Kidney (tissue), 14 donors: ENCODE data around the gene AKT3. TPM values are rescaled to one million over a fixed set of nuclear protein-coding genes. Genes with fewer than 3 reads are reported as not detected.

ENCODE experiments used
- DNase-seq, 5 donors: peaks; one replicate each; pipeline ENCODE4 v3.0.0-alpha.2; 2013 to 2020
- FAIRE-seq: peaks from 2 replicates; lab custom pipeline; 2012; peaks lifted over from hg19 to GRCh38; lab: Jason Lieb, UNC
- H3K27ac ChIP-seq, 2 donors: one replicate each; pipeline ENCODE4 v1.7.0; 2013; ENCODE audit warnings: low read depth in 2 of 2, low read length in 2 of 2, inconsistent platforms in 1 of 2
- H3K27me3 ChIP-seq: one replicate; pipeline ENCODE4 v1.7.1; 2013; ENCODE audit warnings: low read length, inconsistent platforms; ENCODE audit not compliant: control insufficient read depth, insufficient read depth
- H3K36me3 ChIP-seq, 3 donors: one replicate each; pipeline versions ENCODE4 v1.7.0 to v1.7.1; 2013; ENCODE audit warnings: low read length in 3 of 3, control low read depth in 1 of 3, inconsistent platforms in 1 of 3; ENCODE audit not compliant: insufficient read depth in 3 of 3, control insufficient read depth in 2 of 3
- H3K4me1 ChIP-seq, 3 donors: one replicate each; pipeline versions ENCODE4 v1.7.0 to v1.7.1; 2013; ENCODE audit warnings: low read length in 3 of 3, inconsistent platforms in 1 of 3, low read depth in 1 of 3; ENCODE audit not compliant: control insufficient read depth in 2 of 3, insufficient read depth in 2 of 3
- H3K4me3 ChIP-seq, 3 donors: one replicate each; pipeline versions ENCODE4 v1.7.0 to v1.8.1; 2013; ENCODE audit warnings: low read length in 3 of 3, control low read depth in 1 of 3, inconsistent platforms in 1 of 3
- H3K9ac ChIP-seq, 3 donors: one replicate each; pipeline versions ENCODE4 v1.7.0 to v1.7.1; 2013; ENCODE audit warnings: low read length in 3 of 3, control low read depth in 1 of 3, inconsistent platforms in 1 of 3
- H3K9me3 ChIP-seq, 3 donors: one replicate each; pipeline versions ENCODE4 v1.7.0 to v1.7.1; 2013; ENCODE audit warnings: low read length in 3 of 3, control low read depth in 1 of 3, inconsistent platforms in 1 of 3; ENCODE audit not compliant: control insufficient read depth in 2 of 3, insufficient read depth in 1 of 3
- intact Hi-C: fragments of 100-400 bp; cut with DNase I; formaldehyde crosslinking; loops from one replicate; pipeline ENCODE4 v1.11.1; 2022
- polyA plus RNA-seq: library from polyadenylated mRNA; stranded (reverse); fragments of 350-450 nt; fragmentation: Illumina TruSeq; extraction: RNeasy Lipid Tissue Mini Kit (QIAGEN cat#74804); gene quantifications from one replicate; pipeline ENCODE4 v1.2.3, GENCODE V29; 2014; ENCODE audit warnings: low read depth, low replicate concordance; ENCODE audit not compliant: insufficient read depth
- total RNA-seq: library from RNA; stranded (reverse); fragmentation: NEBNext Ultra II Directional; extraction: Animal tissue kit (Norgen Biotek cat#: 25700); gene quantifications from one replicate; pipeline ENCODE4 v1.2.1, GENCODE V29; 2021
- TF ChIP-seq, protein P1 (sequence below): IDR thresholded peaks from 3 replicates; pipeline ENCODE4 v1.5.1; 2012; ENCODE audit warnings: mild to moderate bottlenecking, moderate library complexity, borderline replicate concordance; ENCODE audit not compliant: insufficient read depth; ENCODE audit errors: extremely low read depth
- donor health status: control.
- donor health status: control.
- donor health status: control.
- donor health status: control.
- donor health status: control.
- donor health status: DM: yes; HTN: yes; CAD: no.
- donor health status: Normal renal cell carcinoma (clear cell type).

AKT3 gene
- total and polyA plus RNA-seq, 2 donors from 2014 or later, result 9.5 to 81.6 TPM

DNA sequence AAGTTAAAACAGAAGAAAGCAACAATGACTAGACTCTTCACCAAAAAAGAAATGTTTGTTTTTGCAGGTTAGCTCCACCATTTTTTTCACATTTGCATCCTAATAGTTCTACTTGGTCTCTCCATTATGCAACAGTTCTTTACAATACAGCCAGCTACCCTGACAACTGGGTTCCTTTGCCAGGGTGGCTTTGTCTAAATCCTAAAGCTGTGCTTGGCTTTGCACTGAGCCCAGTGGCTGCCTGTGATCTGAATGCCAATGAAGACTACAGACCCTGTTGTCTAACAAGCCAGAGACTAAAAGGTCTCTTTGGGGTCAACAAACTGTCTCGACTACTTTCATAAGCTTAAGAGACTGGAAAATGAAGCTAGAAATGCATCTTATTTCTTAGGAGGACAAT is 112.0 kb downstream of the AKT3 start:
- FAIRE-seq (no peak), DNase-seq (no peak)
- Histone ChIP-seq H3K36me3 (no peaks in the 10 kb centered on the region), H3K9ac (no peak overlapping the region), H3K9me3 (no peaks in the 10 kb centered on the region), H3K4me1 (peaks cover 0 to 6% (median 6%) of the 10 kb centered on the region in 3 donors), H3K4me3 (no peak overlapping the region), H3K27me3 (no peaks in the 10 kb centered on the region), H3K27ac (no peak overlapping the region)
- TF ChIP-seq, protein P1, sequence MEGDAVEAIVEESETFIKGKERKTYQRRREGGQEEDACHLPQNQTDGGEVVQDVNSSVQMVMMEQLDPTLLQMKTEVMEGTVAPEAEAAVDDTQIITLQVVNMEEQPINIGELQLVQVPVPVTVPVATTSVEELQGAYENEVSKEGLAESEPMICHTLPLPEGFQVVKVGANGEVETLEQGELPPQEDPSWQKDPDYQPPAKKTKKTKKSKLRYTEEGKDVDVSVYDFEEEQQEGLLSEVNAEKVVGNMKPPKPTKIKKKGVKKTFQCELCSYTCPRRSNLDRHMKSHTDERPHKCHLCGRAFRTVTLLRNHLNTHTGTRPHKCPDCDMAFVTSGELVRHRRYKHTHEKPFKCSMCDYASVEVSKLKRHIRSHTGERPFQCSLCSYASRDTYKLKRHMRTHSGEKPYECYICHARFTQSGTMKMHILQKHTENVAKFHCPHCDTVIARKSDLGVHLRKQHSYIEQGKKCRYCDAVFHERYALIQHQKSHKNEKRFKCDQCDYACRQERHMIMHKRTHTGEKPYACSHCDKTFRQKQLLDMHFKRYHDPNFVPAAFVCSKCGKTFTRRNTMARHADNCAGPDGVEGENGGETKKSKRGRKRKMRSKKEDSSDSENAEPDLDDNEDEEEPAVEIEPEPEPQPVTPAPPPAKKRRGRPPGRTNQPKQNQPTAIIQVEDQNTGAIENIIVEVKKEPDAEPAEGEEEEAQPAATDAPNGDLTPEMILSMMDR, result no peak
- intact Hi-C loops, result no loop called here

DNA sequence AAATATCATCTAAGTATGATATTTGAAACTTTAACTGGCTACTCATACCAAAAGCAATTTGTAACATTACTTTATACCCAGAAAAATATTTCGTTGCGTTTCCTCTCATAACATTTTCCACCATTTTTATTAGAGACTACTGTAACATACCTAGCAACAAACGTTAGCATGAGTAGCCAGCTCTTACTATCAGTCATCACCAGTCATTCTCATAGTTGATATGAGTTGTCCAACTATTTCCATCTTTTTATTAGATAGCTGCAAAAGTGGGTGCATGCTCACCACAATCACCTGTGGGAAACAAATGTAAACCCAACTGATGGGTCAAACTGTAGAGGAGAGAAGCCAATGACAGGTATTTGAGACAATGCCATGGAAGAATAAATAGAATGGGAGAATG is 114.6 kb downstream of the AKT3 start:
- intact Hi-C loops, result no loop called here
- no peaks in the 10 kb centered on the region for H3K27me3 ChIP-seq
- no peak for FAIRE-seq
- H3K4me3 ChIP-seq, result no peak overlapping the region
- no peaks in the 10 kb centered on the region for H3K36me3 ChIP-seq
- H3K9me3 ChIP-seq, result no peaks in the 10 kb centered on the region
- TF ChIP-seq, protein P1, result no peak
- no peak for DNase-seq
- no peak overlapping the region for H3K9ac ChIP-seq
- peaks cover 0 to 11% (median 6%) of the 10 kb centered on the region in 3 donors for H3K4me1 ChIP-seq
- no peak overlapping the region for H3K27ac ChIP-seq

DNA sequence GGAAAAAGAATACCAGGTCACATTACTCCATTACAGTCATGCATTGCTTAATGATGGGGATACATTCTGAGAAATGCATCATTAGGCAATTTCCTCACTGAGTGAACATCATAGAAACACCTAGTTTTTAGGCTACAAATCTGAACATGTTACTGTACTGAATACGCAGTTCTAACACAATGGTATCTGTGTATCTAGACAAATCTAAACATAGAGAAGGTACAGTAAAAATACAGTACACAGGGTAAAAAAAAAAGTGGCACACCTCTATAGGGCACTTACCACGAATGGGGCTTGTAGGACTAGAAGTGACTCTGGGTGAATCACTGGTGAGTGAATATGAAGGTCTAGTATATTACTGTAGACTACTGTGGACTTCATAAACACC is 115.7 kb downstream of the AKT3 start:
- H3K9me3 ChIP-seq, result no peaks in the 10 kb centered on the region
- intact Hi-C loops, result no loop called here
- TF ChIP-seq, protein P1, result no peak
- H3K9ac ChIP-seq, result no peak overlapping the region
- no peaks in the 10 kb centered on the region for H3K27me3 ChIP-seq
- H3K27ac ChIP-seq, result no peak overlapping the region
- DNase-seq (no peak), FAIRE-seq (no peak)
- H3K36me3 ChIP-seq, result no peaks in the 10 kb centered on the region
- peaks cover 0 to 5% (median 0%) of the 10 kb centered on the region in 3 donors for H3K4me1 ChIP-seq
- H3K4me3 ChIP-seq, result no peak overlapping the region
